Spleen (tissue), 7 donors: ENCODE results near the gene UBE3B.

Experiments used
- CTCF ChIP-seq, 11 experiments: fragments of 200-600 bp in 7 of 11; fragments of 450-650 bp in 4 of 11; sonication (generic) in 4 of 11; IDR thresholded peaks in 8 of 11; conservative IDR thresholded peaks in 3 of 11; 1 replicate in 7 of 11; 2 replicates in 4 of 11; pipeline versions ENCODE4 v1.4.0 to v1.8.0; 2016 to 2021; ENCODE audit warnings: antibody characterized with exemption in 11 of 11, inconsistent platforms in 4 of 11, mild to moderate bottlenecking in 1 of 11
- POLR2A ChIP-seq, 3 donors: fragments of 450-650 bp; IDR thresholded peaks; one replicate each; pipeline ENCODE4 v1.5.1; 2017; ENCODE audit warnings: antibody characterized with exemption in 3 of 3, mild to moderate bottlenecking in 1 of 3
- donor health status: DM: no; HTN: no; CAD: no; lungs with moderate emphysema.
- donor health status: DM: no; HTN: no; CAD: no.
- donor health status: DM: no; HTN: no; CAD: no.

GRCh38 chr12:109469517-109469916, 7.9 kb upstream of the UBE3B start:
- TF ChIP-seq POLR2A (IDR thresholded peaks at IDR 0.05), result no peak
- TF ChIP-seq CTCF (IDR thresholded peaks at IDR 0.05 in 8 of 11, conservative IDR thresholded peaks at IDR 0.05 in 3 of 11), result no peak
